ENCODE results near the gene C2CD2. TPM values are rescaled to one million over a fixed set of nuclear protein-coding genes. Genes with fewer than 3 reads are reported as not detected.
"Not testable (repeated sequence)": the region's sequence is repeated elsewhere in the genome, so short reads cannot be mapped to it uniquely, and the experiment has no call there.

The C2CD2 gene
- total RNA-seq, 1 donor from 2014 or later: 9.4 TPM

DNA sequence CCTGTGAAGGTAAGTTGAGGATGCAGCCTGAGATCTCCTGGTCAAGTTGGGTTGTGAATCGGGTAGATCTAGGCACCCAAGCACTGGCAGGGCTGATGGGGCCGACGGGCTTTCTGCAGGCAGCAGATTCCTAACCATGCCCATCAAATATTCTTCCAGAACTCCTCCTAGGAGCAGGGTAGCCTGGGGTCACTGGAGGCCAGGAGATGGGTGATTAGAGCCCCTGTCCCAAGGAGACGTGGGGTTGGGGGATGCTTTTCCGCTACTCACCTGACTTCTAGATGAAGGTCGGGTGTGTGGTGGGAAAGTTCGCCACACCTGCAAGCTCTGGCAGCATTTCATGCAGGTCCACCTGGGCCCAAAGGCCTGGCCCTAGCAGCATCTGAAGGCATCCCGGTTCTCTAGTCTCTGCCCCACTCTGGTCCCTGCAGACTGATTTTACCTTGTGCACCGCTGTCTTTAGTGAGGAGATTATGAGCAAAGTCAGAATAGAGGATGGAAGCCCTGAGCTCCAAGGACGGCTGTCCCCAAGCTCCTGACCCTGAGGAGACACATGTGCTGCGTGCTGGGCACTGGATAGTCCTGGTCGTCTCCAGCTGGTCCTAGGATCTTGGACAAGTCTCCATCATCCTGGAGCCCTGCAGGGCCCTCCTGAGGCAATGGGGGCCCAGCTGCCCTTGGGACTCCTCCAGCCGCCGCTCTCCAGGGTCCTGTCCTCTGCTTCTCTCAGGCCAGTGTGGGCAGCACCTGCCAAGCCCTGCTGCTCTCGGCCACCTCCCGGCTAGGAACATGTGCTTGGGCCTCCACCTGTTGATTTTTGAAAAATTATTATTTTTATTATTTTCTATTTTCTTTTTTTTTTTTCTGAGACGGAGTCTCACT is 21.8 kb upstream of the C2CD2 start:
- DNase-seq (ENCODE audit: low read depth): no peak

- DNase-seq (ENCODE audit: low read depth): no peak
Observed at GRCh38 chr21:41974752-41975053, 20.9 kb upstream of the C2CD2 start.

GRCh38 chr21:41973861-41974751 is 20.3 kb upstream of the C2CD2 start:
- no peak for DNase-seq (ENCODE audit: low read depth)

DNA sequence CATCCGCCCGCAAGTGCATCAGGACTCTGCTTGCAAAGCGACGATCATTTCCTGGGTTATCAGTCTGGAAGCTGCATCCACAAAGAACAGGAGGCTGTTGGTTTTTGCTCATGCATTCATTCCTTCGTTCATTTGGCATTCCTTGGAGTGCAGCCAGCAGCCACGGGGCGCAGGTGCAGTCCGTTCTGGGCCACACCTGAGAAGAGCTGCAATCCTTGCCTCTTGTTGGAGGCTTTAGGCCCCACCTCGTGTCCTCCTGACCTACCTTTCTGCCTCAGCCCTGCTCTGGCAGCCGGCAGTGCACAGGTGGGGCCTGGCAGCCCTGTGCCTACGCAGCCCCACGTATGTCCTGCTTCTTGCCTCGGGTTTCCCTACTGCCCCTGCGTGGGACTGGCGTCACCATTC is 19.6 kb upstream of the C2CD2 start:
- no peak for DNase-seq (ENCODE audit: low read depth)

DNA sequence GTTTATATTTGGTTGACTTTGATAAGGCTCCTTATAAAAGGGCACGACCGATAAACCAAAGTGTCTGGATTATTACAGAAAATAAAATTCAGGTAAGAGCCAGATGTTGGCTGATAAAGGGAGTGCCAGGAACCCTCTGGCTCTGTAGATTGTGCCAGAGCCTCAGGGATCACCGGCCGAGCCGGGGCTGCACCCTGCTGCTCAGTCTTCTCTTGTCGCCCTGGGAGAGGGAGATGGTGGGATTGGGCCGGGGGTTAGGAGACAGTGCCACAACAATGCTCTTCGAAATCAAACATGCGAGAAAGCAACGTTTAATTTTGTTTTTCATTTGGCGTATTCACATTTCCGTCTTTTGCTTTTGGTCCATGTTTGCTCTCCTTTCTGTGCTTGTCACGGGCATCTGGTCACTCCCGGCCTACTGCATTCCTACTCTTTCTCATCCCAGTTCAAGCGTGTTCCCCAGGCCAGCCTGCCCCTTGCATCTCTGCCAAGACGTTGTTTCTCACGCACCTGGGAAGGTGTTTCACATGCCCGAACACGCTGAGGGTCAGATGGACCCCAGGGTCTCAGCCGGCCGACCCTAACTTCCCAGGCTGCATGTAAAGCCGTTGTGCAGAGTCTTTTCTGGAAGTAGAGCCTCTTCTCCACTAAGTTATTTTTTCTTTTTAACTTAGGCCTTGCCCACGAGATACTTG is 18.8 kb upstream of the C2CD2 start:
- no peak for DNase-seq (ENCODE audit: low read depth)

- DNase-seq (ENCODE audit: low read depth): no peak
Observed at GRCh38 chr21:41971891-41972290, 18.1 kb upstream of the C2CD2 start.

- no peak for DNase-seq (ENCODE audit: low read depth)
Observed at GRCh38 chr21:41970751-41971653, 17.2 kb upstream of the C2CD2 start.

DNA sequence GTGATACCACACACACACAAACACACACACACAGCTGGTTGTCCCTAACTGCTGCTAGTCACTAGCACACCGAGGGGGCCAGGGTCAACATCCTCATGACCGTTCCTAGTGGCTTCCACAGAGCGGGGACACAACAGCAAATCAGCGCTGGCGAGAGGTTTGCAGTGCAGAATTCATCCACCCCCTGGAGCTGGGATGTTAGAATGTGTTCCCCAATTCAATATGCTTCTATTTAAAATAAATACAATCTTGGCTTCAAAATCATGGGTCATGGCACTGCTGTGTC is 16.2 kb upstream of the C2CD2 start:
- DNase-seq (ENCODE audit: low read depth): no peak

DNA sequence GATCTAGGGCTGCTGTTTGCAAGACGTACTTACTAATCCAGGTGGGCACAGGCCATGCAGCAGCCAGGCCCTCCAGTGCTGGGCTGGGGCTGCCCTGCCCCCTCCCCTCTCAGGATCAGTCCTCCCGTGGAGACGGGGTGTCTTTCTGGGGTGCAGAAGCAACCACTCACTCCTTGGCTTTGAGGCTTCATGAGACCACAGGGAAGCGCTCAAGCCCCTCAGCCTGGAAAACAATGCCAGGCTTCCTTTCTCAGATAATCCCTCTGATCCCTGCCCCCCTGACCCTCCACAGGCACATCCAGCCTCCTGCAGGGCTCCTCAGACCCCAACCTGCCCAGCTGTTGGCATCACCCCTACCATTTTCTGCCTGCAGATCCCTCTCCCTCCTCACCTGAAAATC is 13.9 kb upstream of the C2CD2 start:
- DNase-seq (ENCODE audit: low read depth): no peak

- DNase-seq (ENCODE audit: low read depth): no peak
Observed at GRCh38 chr21:41966872-41967621, 13.2 kb upstream of the C2CD2 start.

DNA sequence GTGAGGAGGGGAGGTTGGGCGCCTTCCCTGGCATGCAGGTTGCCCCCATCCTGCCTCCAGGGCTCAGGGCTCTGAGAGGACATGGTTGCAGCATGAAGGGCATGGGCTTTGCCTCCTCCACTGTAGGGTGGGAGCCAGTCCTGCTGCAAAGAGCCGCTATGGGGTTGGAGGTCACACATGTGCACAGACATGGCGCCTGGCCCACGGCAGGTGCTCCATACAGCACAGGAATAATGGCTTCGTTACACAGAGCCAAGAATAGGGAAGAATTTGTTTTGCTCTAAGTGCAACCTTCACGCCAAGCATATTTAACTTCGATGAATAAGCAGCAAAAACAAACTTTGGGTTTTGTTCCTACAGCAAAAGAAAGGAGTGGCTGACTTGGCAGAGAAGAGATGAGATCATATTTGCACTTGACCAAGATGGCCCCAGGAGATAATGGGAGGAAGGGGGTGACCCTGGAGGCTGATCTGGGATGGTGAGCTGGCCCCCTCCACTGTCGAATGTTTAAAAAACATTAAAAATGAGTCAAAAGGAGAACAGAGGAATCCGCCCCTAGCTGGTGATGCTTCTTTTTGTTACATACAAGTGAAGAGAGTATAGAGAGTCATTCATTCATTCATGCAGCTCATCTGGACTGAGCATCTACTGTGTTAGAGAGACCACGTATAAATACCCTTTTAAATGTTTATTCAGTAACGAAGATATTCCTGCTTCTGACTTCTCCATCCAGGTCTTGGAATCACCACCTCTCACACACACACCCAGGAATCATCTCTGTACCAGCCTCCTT is 12.4 kb upstream of the C2CD2 start:
- DNase-seq (ENCODE audit: low read depth): no peak

DNA sequence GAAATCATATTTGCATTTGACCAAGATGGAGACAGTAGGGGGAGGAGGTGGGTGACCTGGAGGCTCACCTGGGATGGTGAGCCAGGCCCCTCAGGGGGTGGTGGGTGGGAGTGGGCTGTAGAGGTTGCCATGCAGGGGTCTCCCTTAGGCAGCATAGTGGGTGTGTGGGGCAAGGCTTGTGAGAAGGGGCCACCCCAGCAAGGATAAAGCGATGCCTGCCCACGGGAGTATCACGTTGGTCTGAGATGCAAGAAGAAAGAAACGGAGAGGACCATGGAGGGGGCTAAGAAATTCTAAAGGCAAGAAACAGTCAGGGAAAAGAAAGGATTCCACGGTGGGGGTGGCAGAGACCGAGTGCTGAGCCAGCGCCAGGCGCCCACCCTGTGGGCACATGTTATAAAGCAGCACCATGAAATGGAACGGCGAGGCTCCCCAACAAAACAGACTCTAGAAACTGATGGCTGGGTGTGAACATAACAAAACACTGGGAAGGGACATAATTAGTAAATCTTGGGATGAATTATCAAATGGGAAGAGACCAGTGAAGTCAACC is 11.7 kb upstream of the C2CD2 start:
- no peak for DNase-seq (ENCODE audit: low read depth)

GRCh38 chr21:41965045-41965444 is 11.2 kb upstream of the C2CD2 start:
- no peak for DNase-seq (ENCODE audit: low read depth)

DNA sequence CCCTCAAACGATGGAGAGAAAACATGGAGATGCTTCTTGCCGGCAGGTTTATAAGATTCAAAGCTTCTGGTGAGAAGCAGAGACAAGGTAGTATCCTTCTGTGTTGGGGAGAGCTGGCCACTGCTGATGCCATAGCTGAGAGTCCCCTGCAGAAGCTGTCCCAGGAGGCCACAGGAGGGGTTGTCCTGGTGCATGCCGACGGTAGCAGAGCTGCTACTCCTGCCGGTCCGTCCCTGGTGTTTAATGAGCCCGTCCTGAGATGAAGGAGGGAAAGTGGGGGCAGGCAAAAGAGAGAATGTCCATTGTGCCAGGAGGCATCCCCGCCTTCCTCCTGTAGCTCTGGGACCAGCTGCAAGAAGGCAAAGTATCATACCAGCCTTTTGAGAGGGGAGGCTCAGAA is 10.4 kb upstream of the C2CD2 start:
- no peak for DNase-seq (ENCODE audit: low read depth)

DNA sequence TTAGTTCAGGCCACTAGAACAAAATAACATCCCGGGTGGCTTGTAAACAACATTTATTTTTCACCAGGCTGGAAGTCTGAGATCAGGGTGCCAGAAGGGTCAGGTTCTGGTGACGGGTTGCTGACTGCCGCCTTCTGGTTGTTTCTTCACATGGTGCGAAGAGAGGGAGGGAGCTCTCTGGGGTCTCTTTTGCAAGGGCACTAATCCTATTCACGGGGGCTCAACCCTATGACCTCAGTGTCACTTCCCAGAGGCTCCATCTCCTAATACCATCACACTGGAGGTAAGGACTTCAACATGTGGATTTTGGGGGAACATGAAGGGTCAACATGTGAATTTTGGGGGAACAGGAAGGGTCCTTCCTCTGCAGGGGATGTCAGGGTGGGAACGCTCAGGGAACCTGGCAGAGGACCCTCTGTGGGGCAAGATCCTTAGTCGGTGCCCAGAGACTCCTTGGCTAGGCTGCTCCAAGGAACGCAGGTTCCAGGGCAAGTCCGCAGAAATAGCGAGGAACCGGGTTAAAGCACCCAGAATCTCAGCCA is 8.7 kb upstream of the C2CD2 start:
- no peak for DNase-seq (ENCODE audit: low read depth)

- DNase-seq (ENCODE audit: low read depth): no peak
Observed at GRCh38 chr21:41961753-41962152, 7.9 kb upstream of the C2CD2 start.

- no peak for DNase-seq (ENCODE audit: low read depth)
Observed at GRCh38 chr21:41961282-41961701, 7.5 kb upstream of the C2CD2 start.

DNA sequence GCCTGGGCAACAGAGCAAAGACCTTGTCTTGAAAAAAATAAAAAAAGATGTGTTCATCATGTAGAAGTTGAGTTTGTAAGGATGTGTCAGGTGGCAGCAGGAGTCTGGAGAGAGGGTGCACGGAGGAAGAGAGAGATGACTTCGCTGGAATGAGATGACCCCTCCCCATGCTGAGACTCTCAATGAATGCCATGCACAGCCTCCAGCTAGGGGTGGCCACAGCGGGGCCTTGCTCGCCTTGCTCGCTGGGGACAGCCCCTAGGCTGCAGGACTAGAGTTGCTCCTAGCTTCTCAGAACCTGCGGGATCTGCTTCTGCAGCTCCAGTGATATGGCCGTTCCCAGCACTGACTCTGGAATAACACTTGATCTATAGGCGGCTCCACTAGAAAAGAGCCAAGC is 6.6 kb upstream of the C2CD2 start:
- DNase-seq (ENCODE audit: low read depth): no peak

GRCh38 chr21:41959697-41960096 is 5.9 kb upstream of the C2CD2 start:
- not testable (repeated sequence) for DNase-seq (ENCODE audit: low read depth)

Data from myocyte (in vitro differentiated cells).